ENCODE data around the gene DAB2. TPM values are rescaled to one million over a fixed set of nuclear protein-coding genes. Genes with fewer than 3 reads are reported as not detected.

Gene DAB2
- total RNA-seq, 6 experiments from 2014 or later: 228 to 285 (median 237) TPM

DNA sequence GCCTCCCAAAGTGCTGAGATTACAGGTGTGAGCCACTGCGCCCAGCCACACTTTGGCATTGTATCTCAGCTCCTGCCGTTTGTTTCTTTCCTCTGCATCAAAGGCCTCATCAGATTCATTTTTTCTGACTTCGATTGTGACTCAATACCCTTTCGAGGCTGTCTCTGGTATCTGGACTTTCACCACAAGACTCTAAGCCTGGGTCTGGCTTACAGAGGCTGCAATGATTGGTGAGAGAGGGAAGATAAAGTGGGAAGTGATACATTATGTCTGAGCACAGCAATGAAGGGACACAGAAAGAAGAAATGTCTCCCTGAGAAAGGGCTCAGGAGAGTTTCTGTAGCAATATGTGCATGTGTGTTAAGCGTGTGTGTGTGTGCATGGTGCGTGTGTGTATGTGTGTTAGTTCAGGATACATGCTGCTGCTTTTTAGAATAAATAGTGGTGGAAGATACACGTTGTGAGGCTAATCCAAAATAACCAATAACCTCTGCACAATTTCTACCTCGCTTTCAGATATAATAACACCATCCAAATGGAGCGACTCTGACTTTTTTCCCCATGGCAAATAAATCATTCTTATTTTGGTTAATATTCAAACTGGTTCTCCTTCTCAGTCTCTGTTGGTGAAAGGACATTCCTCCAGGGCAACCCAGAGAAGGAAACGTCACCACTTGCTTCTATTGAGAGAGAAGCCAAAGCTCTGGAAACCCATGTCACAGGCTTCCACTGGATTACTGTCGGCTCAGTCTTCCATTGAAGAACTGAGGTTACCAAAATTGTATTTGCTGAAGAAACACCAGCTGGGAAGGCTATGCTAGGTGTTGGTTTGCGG lies 8.1 kb upstream of the DAB2 start:
- no peak for TF ChIP-seq CTCF (IDR thresholded peaks at IDR 0.05)
- Mint-ChIP-seq H3K27ac (no peak overlapping the region), H3K4me1 (ENCODE audit: low read depth) (peaks cover 19% of the 10 kb centered on the region), H3K4me3 (no peak overlapping the region), H3K9me3 (no peaks in the 10 kb centered on the region), H3K27me3 (ENCODE audit: insufficient read depth) (no peaks in the 10 kb centered on the region; the same call in 1 of the 2 replicates), H3K36me3 (ENCODE audit: low read depth) (no peaks in the 10 kb centered on the region)
- no peak for DNase-seq

GRCh38 chr5:39430461-39430860 lies 5.7 kb upstream of the DAB2 start:
- TF ChIP-seq CTCF (IDR thresholded peaks at IDR 0.05): no peak
- H3K27me3 Mint-ChIP-seq (ENCODE audit: insufficient read depth): no peaks in the 10 kb centered on the region; the same call in 1 of the 2 replicates
- no peaks in the 10 kb centered on the region for H3K9me3 Mint-ChIP-seq
- H3K4me1 Mint-ChIP-seq (ENCODE audit: low read depth): peaks cover 36% of the 10 kb centered on the region
- no peak overlapping the region for H3K27ac Mint-ChIP-seq
- DNase-seq: no peak
- no peaks in the 10 kb centered on the region for H3K36me3 Mint-ChIP-seq (ENCODE audit: low read depth)
- H3K4me3 Mint-ChIP-seq: no peak overlapping the region

DNA sequence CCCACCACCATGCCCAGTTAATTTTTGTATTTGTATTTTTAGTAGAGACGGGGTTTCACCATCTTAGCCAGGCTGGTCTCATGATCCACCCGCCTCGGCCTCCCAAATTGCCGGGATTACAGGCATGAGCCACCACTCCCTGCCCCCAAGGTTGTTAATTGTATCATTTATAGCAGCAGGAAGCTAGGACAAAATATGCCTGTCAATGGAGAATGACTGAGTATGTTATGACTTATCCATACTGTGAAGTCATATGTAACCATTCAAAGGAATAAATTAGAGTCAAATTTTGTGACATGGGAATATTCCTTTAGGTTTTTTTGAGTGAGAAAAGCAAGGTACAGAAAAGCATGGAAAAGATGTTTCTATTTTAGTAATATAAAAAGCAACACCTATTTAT lies 3.9 kb upstream of the DAB2 start:
- TF ChIP-seq CTCF (IDR thresholded peaks at IDR 0.05): no peak
- Mint-ChIP-seq H3K27ac (no peak overlapping the region; the same call in 1 of the 2 replicates), H3K9me3 (no peaks in the 10 kb centered on the region), H3K27me3 (ENCODE audit: insufficient read depth) (peaks cover 2% of the 10 kb centered on the region), H3K36me3 (ENCODE audit: low read depth) (peaks cover 9% of the 10 kb centered on the region), H3K4me1 (ENCODE audit: low read depth) (peaks cover 36% of the 10 kb centered on the region), H3K4me3 (no peak overlapping the region)
- no peak for DNase-seq

GRCh38 chr5:39427633-39428032 lies 2.9 kb upstream of the DAB2 start:
- Mint-ChIP-seq H3K9me3 (no peaks in the 10 kb centered on the region), H3K4me1 (ENCODE audit: low read depth) (peaks cover 44% of the 10 kb centered on the region), H3K27me3 (ENCODE audit: insufficient read depth) (peaks cover 2% of the 10 kb centered on the region), H3K36me3 (ENCODE audit: low read depth) (peaks cover 19% of the 10 kb centered on the region), H3K27ac (peak overlapping the region; percentile 98), H3K4me3 (peak overlapping the region; percentile 99)
- TF ChIP-seq CTCF (IDR thresholded peaks at IDR 0.05): no peak
- DNase-seq: no peak

- DNase-seq: peak; percentile 72
- H3K4me3 Mint-ChIP-seq: peak overlapping the region; percentile 99
- H3K36me3 Mint-ChIP-seq (ENCODE audit: low read depth): peaks cover 23% of the 10 kb centered on the region
- H3K27me3 Mint-ChIP-seq (ENCODE audit: insufficient read depth): peaks cover 2% of the 10 kb centered on the region
- H3K4me1 Mint-ChIP-seq (ENCODE audit: low read depth): peaks cover 48% of the 10 kb centered on the region
- H3K27ac Mint-ChIP-seq: peak overlapping the region; percentile 98
- H3K9me3 Mint-ChIP-seq: no peaks in the 10 kb centered on the region
- TF ChIP-seq CTCF (IDR thresholded peaks at IDR 0.05): no peak
Observed at GRCh38 chr5:39427229-39427628, 2.4 kb upstream of the DAB2 start.
